ENCODE results near the gene PSMD2.

- TF ChIP-seq CTCF (conservative IDR thresholded peaks at IDR 0.05) (no peak), ZFX (IDR thresholded peaks at IDR 0.05) (no peak)
Measured at GRCh38 chr3:184277366-184277765, 21.7 kb upstream of the PSMD2 start.

All from C4-2B (cell line).